ENCODE data around the gene RXFP3.

RXFP3 gene

GRCh38 chr5:33934176-33934575 is 2.0 kb upstream of the RXFP3 start:
- no peaks in the 10 kb centered on the region for H3K4me1 ChIP-seq (ENCODE audit: control insufficient read depth, low read length)
- H3K79me2 ChIP-seq (ENCODE audit: control insufficient read depth, low read length), result no peaks in the 10 kb centered on the region
- no peaks in the 10 kb centered on the region for H3K36me3 ChIP-seq (ENCODE audit: control insufficient read depth, low read length)
- no peaks in the 10 kb centered on the region for H3K9me3 ChIP-seq (ENCODE audit: control insufficient read depth, insufficient read depth, low read length)
- H3K4me2 ChIP-seq (ENCODE audit: low read length), result no peak overlapping the region
- no peak overlapping the region for H3K4me3 ChIP-seq (ENCODE audit: low read length)
- TF ChIP-seq EZH2phosphoT487 (IDR thresholded peaks at IDR 0.05; ENCODE audit: borderline replicate concordance, low read length) (no peak), CTCF (IDR thresholded peaks at IDR 0.05; ENCODE audit: low read depth, low read length, poor library complexity, severe bottlenecking) (no peak)
- H3K27me3 ChIP-seq (ENCODE audit: control insufficient read depth, low read length), result 0 out of 2 replicates have a peak, but pooled peaks cover 4% of the 10 kb centered on the region
- H3F3A ChIP-seq (ENCODE audit: control insufficient read depth, insufficient read depth), result no peaks in the 10 kb centered on the region
- no peaks in the 10 kb centered on the region for H3K9me2 ChIP-seq (replicated peaks; ENCODE audit: control insufficient read depth, low read length)
- H4K20me1 ChIP-seq (ENCODE audit: control insufficient read depth, insufficient read depth, low read depth, low read length), result no peaks in the 10 kb centered on the region
- H3K27ac ChIP-seq (ENCODE audit: low read depth, low read length), result no peak overlapping the region

GRCh38 chr5:33936004-33936380 is 194 bp upstream of the RXFP3 start:
- Histone ChIP-seq H3K27ac (ENCODE audit: low read depth, low read length) (no peak overlapping the region), H3F3A (ENCODE audit: control insufficient read depth, insufficient read depth) (no peaks in the 10 kb centered on the region), H3K36me3 (ENCODE audit: control insufficient read depth, low read length) (no peaks in the 10 kb centered on the region), H3K4me2 (ENCODE audit: low read length) (no peak overlapping the region), H3K9me3 (ENCODE audit: control insufficient read depth, insufficient read depth, low read length) (no peaks in the 10 kb centered on the region), H4K20me1 (ENCODE audit: control insufficient read depth, insufficient read depth, low read depth, low read length) (no peaks in the 10 kb centered on the region), H3K9me2 (replicated peaks; ENCODE audit: control insufficient read depth, low read length) (no peaks in the 10 kb centered on the region), H3K27me3 (ENCODE audit: control insufficient read depth, low read length) (0 out of 2 replicates have a peak, but pooled peaks cover 4% of the 10 kb centered on the region), H3K79me2 (ENCODE audit: control insufficient read depth, low read length) (no peaks in the 10 kb centered on the region), H3K4me1 (ENCODE audit: control insufficient read depth, low read length) (no peaks in the 10 kb centered on the region), H3K4me3 (ENCODE audit: low read length) (no peak overlapping the region)
- no peak for TF ChIP-seq EZH2phosphoT487 (IDR thresholded peaks at IDR 0.05; ENCODE audit: borderline replicate concordance, low read length)
- no peak for TF ChIP-seq CTCF (IDR thresholded peaks at IDR 0.05; ENCODE audit: low read depth, low read length, poor library complexity, severe bottlenecking)

GRCh38 chr5:33937017-33937706 is 976 bp downstream of the RXFP3 start:
- H3K4me2 ChIP-seq (ENCODE audit: low read length), result no peak overlapping the region
- no peaks in the 10 kb centered on the region for H3K4me1 ChIP-seq (ENCODE audit: control insufficient read depth, low read length)
- TF ChIP-seq CTCF (IDR thresholded peaks at IDR 0.05; ENCODE audit: low read depth, low read length, poor library complexity, severe bottlenecking) (no peak), EZH2phosphoT487 (IDR thresholded peaks at IDR 0.05; ENCODE audit: borderline replicate concordance, low read length) (no peak)
- no peaks in the 10 kb centered on the region for H3K9me3 ChIP-seq (ENCODE audit: control insufficient read depth, insufficient read depth, low read length)
- 0 out of 2 replicates have a peak, but pooled peaks cover 4% of the 10 kb centered on the region for H3K27me3 ChIP-seq (ENCODE audit: control insufficient read depth, low read length)
- no peak overlapping the region for H3K27ac ChIP-seq (ENCODE audit: low read depth, low read length)
- H3K79me2 ChIP-seq (ENCODE audit: control insufficient read depth, low read length), result no peaks in the 10 kb centered on the region
- no peaks in the 10 kb centered on the region for H4K20me1 ChIP-seq (ENCODE audit: control insufficient read depth, insufficient read depth, low read depth, low read length)
- no peaks in the 10 kb centered on the region for H3F3A ChIP-seq (ENCODE audit: control insufficient read depth, insufficient read depth)
- H3K36me3 ChIP-seq (ENCODE audit: control insufficient read depth, low read length), result no peaks in the 10 kb centered on the region
- H3K4me3 ChIP-seq (ENCODE audit: low read length), result no peak overlapping the region
- no peaks in the 10 kb centered on the region for H3K9me2 ChIP-seq (replicated peaks; ENCODE audit: control insufficient read depth, low read length)

Measured in DOHH2 (cell line).